ENCODE results near the gene SLC2A8.

The SLC2A8 gene

GRCh38 chr9:127389381-127390247 lies 7.4 kb upstream of the SLC2A8 start:
- TF ChIP-seq, protein P1, sequence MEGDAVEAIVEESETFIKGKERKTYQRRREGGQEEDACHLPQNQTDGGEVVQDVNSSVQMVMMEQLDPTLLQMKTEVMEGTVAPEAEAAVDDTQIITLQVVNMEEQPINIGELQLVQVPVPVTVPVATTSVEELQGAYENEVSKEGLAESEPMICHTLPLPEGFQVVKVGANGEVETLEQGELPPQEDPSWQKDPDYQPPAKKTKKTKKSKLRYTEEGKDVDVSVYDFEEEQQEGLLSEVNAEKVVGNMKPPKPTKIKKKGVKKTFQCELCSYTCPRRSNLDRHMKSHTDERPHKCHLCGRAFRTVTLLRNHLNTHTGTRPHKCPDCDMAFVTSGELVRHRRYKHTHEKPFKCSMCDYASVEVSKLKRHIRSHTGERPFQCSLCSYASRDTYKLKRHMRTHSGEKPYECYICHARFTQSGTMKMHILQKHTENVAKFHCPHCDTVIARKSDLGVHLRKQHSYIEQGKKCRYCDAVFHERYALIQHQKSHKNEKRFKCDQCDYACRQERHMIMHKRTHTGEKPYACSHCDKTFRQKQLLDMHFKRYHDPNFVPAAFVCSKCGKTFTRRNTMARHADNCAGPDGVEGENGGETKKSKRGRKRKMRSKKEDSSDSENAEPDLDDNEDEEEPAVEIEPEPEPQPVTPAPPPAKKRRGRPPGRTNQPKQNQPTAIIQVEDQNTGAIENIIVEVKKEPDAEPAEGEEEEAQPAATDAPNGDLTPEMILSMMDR (IDR thresholded peaks at IDR 0.05; ENCODE audit: low read depth, low read length, missing control alignments) = no peak
- Histone ChIP-seq H3K27me3 (replicated peaks) (peaks cover 10% of the 10 kb centered on the region), H3K27ac (no peak overlapping the region), H3K36me3 (replicated peaks) (no peaks in the 10 kb centered on the region), H3K4me3 (ENCODE audit: low read depth, low read length) (no peak overlapping the region)
- in situ Hi-C loops (cut with HindIII; ENCODE audit: low pct_ligation_motif_present, low sequenced_read_pairs) = no loop called here
- no peak for DNase-seq

DNA sequence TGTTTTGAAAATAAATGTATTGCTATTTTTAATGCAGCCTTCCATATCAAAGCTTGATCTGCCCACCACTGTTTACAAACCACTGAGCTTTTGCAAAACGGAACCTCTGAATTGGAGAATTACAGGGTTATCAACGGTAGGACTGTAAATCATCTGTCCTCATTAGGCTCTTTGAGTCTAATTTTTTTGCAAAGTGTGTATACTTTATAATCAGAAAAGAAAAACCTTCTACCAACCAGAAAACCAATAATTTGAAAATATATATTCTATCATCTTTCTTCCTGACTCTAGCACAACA lies 6.8 kb upstream of the SLC2A8 start:
- H3K4me3 ChIP-seq (ENCODE audit: low read depth, low read length) = no peak overlapping the region
- no peak overlapping the region for H3K27ac ChIP-seq
- DNase-seq = no peak
- in situ Hi-C loops (cut with HindIII; ENCODE audit: low pct_ligation_motif_present, low sequenced_read_pairs) = no loop called here
- peaks cover 6% of the 10 kb centered on the region for H3K27me3 ChIP-seq (replicated peaks)
- TF ChIP-seq, protein P1 (IDR thresholded peaks at IDR 0.05; ENCODE audit: low read depth, low read length, missing control alignments) = no peak
- H3K36me3 ChIP-seq (replicated peaks) = no peaks in the 10 kb centered on the region

GRCh38 chr9:127390563-127390962 lies 6.4 kb upstream of the SLC2A8 start:
- TF ChIP-seq, protein P1 (IDR thresholded peaks at IDR 0.05; ENCODE audit: low read depth, low read length, missing control alignments) = no peak
- no peak for DNase-seq
- no peaks in the 10 kb centered on the region for H3K36me3 ChIP-seq (replicated peaks)
- no peak overlapping the region for H3K4me3 ChIP-seq (ENCODE audit: low read depth, low read length)
- H3K27me3 ChIP-seq (replicated peaks) = peaks cover 3% of the 10 kb centered on the region
- no peak overlapping the region for H3K27ac ChIP-seq
- in situ Hi-C loops (cut with HindIII; ENCODE audit: low pct_ligation_motif_present, low sequenced_read_pairs) = no loop called here

DNA sequence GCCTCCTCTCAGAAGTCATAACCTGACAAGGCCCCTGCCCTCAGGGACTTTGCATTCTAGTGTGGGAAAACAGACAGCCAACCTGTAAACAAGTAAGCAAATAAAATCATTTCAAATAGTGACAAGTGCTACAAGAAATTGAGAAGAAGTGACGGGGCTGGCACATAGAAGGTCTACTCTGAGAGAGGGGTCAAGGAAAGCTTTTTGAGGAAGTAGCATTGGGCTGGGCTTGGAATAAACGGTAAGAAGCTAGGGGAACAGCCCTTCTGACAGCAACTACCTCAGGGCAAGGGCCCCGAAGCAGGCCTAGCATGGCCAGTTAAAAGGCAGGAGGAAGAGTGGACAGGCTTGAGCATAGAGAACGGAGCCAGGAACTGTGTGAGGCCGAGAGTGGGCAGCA lies 4.8 kb upstream of the SLC2A8 start:
- no peaks in the 10 kb centered on the region for H3K36me3 ChIP-seq (replicated peaks)
- H3K4me3 ChIP-seq (ENCODE audit: low read depth, low read length) = no peak overlapping the region
- H3K27ac ChIP-seq = no peak overlapping the region
- in situ Hi-C loops (cut with HindIII; ENCODE audit: low pct_ligation_motif_present, low sequenced_read_pairs) = no loop called here
- TF ChIP-seq, protein P1 (IDR thresholded peaks at IDR 0.05; ENCODE audit: low read depth, low read length, missing control alignments) = no peak
- H3K27me3 ChIP-seq (replicated peaks) = no peaks in the 10 kb centered on the region
- no peak for DNase-seq

DNA sequence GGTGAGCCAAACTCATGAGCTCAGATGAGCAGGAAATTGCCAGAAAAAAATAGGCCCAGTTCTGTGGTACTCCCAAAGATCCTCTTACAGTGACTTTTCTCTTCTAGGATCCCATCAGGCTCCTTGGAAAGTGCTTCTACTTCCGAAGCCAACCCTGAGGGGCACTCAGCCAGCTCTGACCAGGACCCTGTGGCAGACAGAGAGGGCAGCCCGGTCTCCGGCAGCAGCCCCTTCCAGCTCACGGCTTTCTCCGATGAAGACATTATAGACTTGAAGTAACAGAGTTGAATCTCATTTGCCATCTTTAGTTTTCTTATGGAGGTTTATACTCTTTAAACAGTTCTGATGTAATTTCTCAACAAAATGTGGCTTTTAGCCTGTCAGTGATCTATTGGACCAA lies 4.0 kb upstream of the SLC2A8 start:
- no peak overlapping the region for H3K4me3 ChIP-seq (ENCODE audit: low read depth, low read length)
- no peak for DNase-seq
- H3K27me3 ChIP-seq (replicated peaks) = no peaks in the 10 kb centered on the region
- TF ChIP-seq, protein P1 (IDR thresholded peaks at IDR 0.05; ENCODE audit: low read depth, low read length, missing control alignments) = no peak
- no peak overlapping the region for H3K27ac ChIP-seq
- in situ Hi-C loops (cut with HindIII; ENCODE audit: low pct_ligation_motif_present, low sequenced_read_pairs) = no loop called here
- no peaks in the 10 kb centered on the region for H3K36me3 ChIP-seq (replicated peaks)

DNA sequence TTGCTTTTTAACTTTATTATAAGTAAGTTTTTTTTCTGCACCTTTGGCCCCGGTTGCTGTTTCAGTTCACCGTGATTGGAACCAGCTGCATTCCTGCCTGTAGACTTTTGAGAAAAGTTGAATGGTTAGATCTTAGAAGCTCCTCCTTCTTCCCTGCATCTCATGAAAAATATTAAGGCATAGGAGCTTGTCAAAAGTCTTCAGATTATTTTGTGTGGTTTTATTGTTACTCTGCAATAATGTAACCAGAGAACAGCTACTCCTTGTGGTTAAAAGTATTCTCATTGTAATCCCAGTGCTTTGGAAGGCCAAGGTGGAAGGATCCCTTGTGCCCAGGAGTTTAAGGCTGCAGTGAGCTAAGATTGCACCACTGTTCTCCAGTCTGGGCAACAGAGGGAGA lies 3.3 kb upstream of the SLC2A8 start:
- TF ChIP-seq, protein P1 (IDR thresholded peaks at IDR 0.05; ENCODE audit: low read depth, low read length, missing control alignments) = peak; percentile 33
- H3K36me3 ChIP-seq (replicated peaks) = no peaks in the 10 kb centered on the region
- H3K27me3 ChIP-seq (replicated peaks) = no peaks in the 10 kb centered on the region
- DNase-seq = no peak
- H3K27ac ChIP-seq = no peak overlapping the region
- in situ Hi-C loops (cut with HindIII; ENCODE audit: low pct_ligation_motif_present, low sequenced_read_pairs) = no loop called here
- H3K4me3 ChIP-seq (ENCODE audit: low read depth, low read length) = no peak overlapping the region
